ENCODE results near the gene FOXO1. TPM values are rescaled to one million over a fixed set of nuclear protein-coding genes. Genes with fewer than 3 reads are reported as not detected.

FOXO1 gene
- polyA plus RNA-seq, 1 experiment: 5.3 TPM

GRCh38 chr13:40680659-40681323 is 14.3 kb upstream of the FOXO1 start:
- H3K36me3 ChIP-seq (ENCODE audit: control insufficient read depth, insufficient read depth, low read length): no peaks in the 10 kb centered on the region
- ChIA-PET POLR2A (no interaction called here), CTCF (interaction anchor here (6.5 to 11.1 kb wide), 2 partner anchors 613 to 738 kb away, joined by 40 to 105 read pairs; no protein-coding TSS in a partner anchor)
- no peak overlapping the region for H3K4me3 ChIP-seq (ENCODE audit: low read depth, low read length)
- no peaks in the 10 kb centered on the region for H3K27me3 ChIP-seq (ENCODE audit: control insufficient read depth, insufficient read depth, low read length)
- no peak for DNase-seq (ENCODE audit: low read depth)
- TF ChIP-seq CTCF (IDR thresholded peaks at IDR 0.05; ENCODE audit: insufficient read depth, low read depth, low read length): no peak

GRCh38 chr13:40679480-40679985 is 13.1 kb upstream of the FOXO1 start:
- H3K27me3 ChIP-seq (ENCODE audit: control insufficient read depth, insufficient read depth, low read length): no peaks in the 10 kb centered on the region
- CTCF ChIA-PET: interaction anchor here (1.4 to 11.1 kb wide), 3 partner anchors 11 to 736 kb away, joined by 3 to 105 read pairs (median 40); no protein-coding TSS in a partner anchor
- no peak for DNase-seq (ENCODE audit: low read depth)
- no peak overlapping the region for H3K4me3 ChIP-seq (ENCODE audit: low read depth, low read length)
- no peak for TF ChIP-seq CTCF (IDR thresholded peaks at IDR 0.05; ENCODE audit: insufficient read depth, low read depth, low read length)
- POLR2A ChIA-PET: interaction anchor here (0.6 kb wide), 1 partner anchor 867 kb away, joined by 3 read pairs; no protein-coding TSS in a partner anchor
- no peaks in the 10 kb centered on the region for H3K36me3 ChIP-seq (ENCODE audit: control insufficient read depth, insufficient read depth, low read length)

- TF ChIP-seq CTCF (IDR thresholded peaks at IDR 0.05; ENCODE audit: insufficient read depth, low read depth, low read length): no peak
- CTCF ChIA-PET: interaction anchor here (0.6 to 11.1 kb wide), 2 partner anchors 404 to 609 kb away, joined by 3 to 105 read pairs; no protein-coding TSS in a partner anchor
- DNase-seq (ENCODE audit: low read depth): no peak
- H3K4me3 ChIP-seq (ENCODE audit: low read depth, low read length): no peak overlapping the region
- POLR2A ChIA-PET: no interaction called here
- no peaks in the 10 kb centered on the region for H3K36me3 ChIP-seq (ENCODE audit: control insufficient read depth, insufficient read depth, low read length)
- H3K27me3 ChIP-seq (ENCODE audit: control insufficient read depth, insufficient read depth, low read length): no peaks in the 10 kb centered on the region
These were observed 10.6 kb upstream of the FOXO1 start for GRCh38 chr13:40677064-40677463.

- Histone ChIP-seq H3K4me3 (ENCODE audit: low read depth, low read length) (no peak overlapping the region), H3K36me3 (ENCODE audit: control insufficient read depth, insufficient read depth, low read length) (no peaks in the 10 kb centered on the region), H3K27me3 (ENCODE audit: control insufficient read depth, insufficient read depth, low read length) (no peaks in the 10 kb centered on the region)
- TF ChIP-seq CTCF (IDR thresholded peaks at IDR 0.05; ENCODE audit: insufficient read depth, low read depth, low read length): no peak
- DNase-seq (ENCODE audit: low read depth): no peak
- ChIA-PET CTCF (interaction anchor here (11.1 kb wide), 1 partner anchor 608 kb away, joined by 105 read pairs; no protein-coding TSS in a partner anchor), POLR2A (no interaction called here)
These were observed 9.6 kb upstream of the FOXO1 start for GRCh38 chr13:40676007-40676406.

GRCh38 chr13:40673414-40673813 is 7.0 kb upstream of the FOXO1 start:
- TF ChIP-seq CTCF (IDR thresholded peaks at IDR 0.05; ENCODE audit: insufficient read depth, low read depth, low read length): no peak
- Histone ChIP-seq H3K4me3 (ENCODE audit: low read depth, low read length) (no peak overlapping the region), H3K27me3 (ENCODE audit: control insufficient read depth, insufficient read depth, low read length) (no peaks in the 10 kb centered on the region), H3K36me3 (ENCODE audit: control insufficient read depth, insufficient read depth, low read length) (no peaks in the 10 kb centered on the region)
- CTCF ChIA-PET: interaction anchor here (0.7 to 2.5 kb wide), 5 partner anchors 9 to 1632 kb away, joined by 3 to 13 read pairs (median 4); no protein-coding TSS in a partner anchor
- DNase-seq (ENCODE audit: low read depth): no peak
- POLR2A ChIA-PET: no interaction called here

Data from BJ (cell line).